RWPE1 (cell line): ENCODE results near the gene DACH1.

Source experiments
- CTCF ChIA-PET: fragments of 350-600 bp; sonication (Branson Sonifier 250); formaldehyde crosslinking; extraction: SDS; loops from one replicate; lab custom pipeline; 2021; lab: Yijun Ruan, JAX
- POLR2A ChIA-PET: fragments of 400-600 bp; formaldehyde crosslinking; extraction: SDS; loops from one replicate; lab custom pipeline; 2020; ENCODE audit warnings: antibody characterized with exemption; ENCODE audit not compliant: low non-redundant PET; lab: Yijun Ruan, JAX
- DNase-seq: peaks from one replicate; pipeline ENCODE4 v3.0.0; 2012; ENCODE audit warnings: low spot score
- H3K27ac ChIP-seq: fragments of 450-650 bp; 2 replicates; pipeline ENCODE4 v1.5.1; 2017
- CTCF ChIP-seq: fragments of 450-650 bp; conservative IDR thresholded peaks from 2 replicates; pipeline ENCODE4 v1.5.1; 2017; ENCODE audit warnings: low read depth, mild to moderate bottlenecking

The DACH1 gene

GRCh38 chr13:71798707-71799106 lies 68.3 kb downstream of the DACH1 start:
- no peak overlapping the region for H3K27ac ChIP-seq
- DNase-seq: no peak
- TF ChIP-seq CTCF: no peak
- CTCF ChIA-PET: interaction anchor here (0.8 kb wide), 1 partner anchor 746 kb away, joined by 3 read pairs; no protein-coding TSS in a partner anchor
- POLR2A ChIA-PET: no interaction called here

GRCh38 chr13:71797517-71797916 lies 69.5 kb downstream of the DACH1 start:
- POLR2A ChIA-PET: no interaction called here
- no peak for DNase-seq
- CTCF ChIA-PET: no interaction called here
- TF ChIP-seq CTCF: no peak
- no peak overlapping the region for H3K27ac ChIP-seq

GRCh38 chr13:71789693-71790329 lies 77.2 kb downstream of the DACH1 start:
- ChIA-PET POLR2A (no interaction called here), CTCF (no interaction called here)
- no peak for TF ChIP-seq CTCF
- no peak overlapping the region for H3K27ac ChIP-seq
- DNase-seq: no peak

GRCh38 chr13:71789037-71789436 lies 78.0 kb downstream of the DACH1 start:
- TF ChIP-seq CTCF: no peak
- no peak for DNase-seq
- no peak overlapping the region for H3K27ac ChIP-seq
- CTCF ChIA-PET: no interaction called here
- POLR2A ChIA-PET: no interaction called here

- POLR2A ChIA-PET: no interaction called here
- CTCF ChIA-PET: no interaction called here
- no peak overlapping the region for H3K27ac ChIP-seq
- DNase-seq: no peak
- TF ChIP-seq CTCF: no peak
Observed at GRCh38 chr13:71787414-71787813, 79.6 kb downstream of the DACH1 start.

- DNase-seq: no peak
- CTCF ChIA-PET: no interaction called here
- H3K27ac ChIP-seq: no peak overlapping the region
- TF ChIP-seq CTCF: no peak
- POLR2A ChIA-PET: no interaction called here
Observed at GRCh38 chr13:71786875-71787274, 80.1 kb downstream of the DACH1 start.
